ENCODE results near the gene EXOC3L2.

DNA sequence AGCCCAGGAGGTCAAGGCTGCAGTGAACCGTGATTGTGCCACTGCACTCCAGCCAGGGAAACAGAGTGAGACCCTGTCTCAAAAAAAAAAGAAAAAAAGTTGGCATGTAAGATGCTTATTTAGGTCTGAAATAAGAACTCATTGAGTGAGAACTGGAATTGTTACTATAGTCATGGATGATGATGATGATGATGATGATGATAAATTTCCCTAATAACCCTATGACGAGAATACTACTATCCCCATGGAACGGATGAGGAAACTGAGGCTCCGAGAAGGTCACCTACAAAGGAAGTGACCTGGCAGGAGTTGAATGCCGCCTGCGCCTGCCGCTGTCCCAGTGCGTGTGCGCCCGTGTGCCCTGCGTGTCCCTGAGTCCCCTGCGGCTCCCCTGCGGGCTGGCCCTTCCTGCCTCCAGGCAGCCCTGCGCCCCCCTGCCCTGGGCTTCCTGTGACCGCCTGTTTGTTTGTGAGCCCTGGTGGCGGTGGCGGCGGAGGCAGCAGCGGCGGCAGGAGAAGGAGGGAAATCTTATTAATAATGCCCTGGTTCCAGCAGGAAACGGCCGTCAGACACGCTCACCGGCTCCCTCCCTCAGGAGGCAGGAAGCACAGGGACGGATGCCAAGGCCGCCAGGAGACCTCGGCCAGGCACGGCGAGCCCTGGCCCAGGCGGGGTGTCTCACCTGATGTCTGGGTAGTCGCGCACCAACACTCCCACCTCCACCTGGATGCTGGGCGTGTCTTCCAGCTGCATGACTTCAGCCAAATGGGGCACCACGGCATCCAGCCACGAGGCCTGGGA, 29.6 kb downstream of the EXOC3L2 start:
- TF ChIP-seq CTCF (conservative IDR thresholded peaks at IDR 0.05 in 1 of 2, IDR thresholded peaks at IDR 0.05 in 1 of 2; ENCODE audit: extremely low read depth in 1 of 2, insufficient read depth in 1 of 2, low read depth in 1 of 2, low read length in 2 of 2) (no peak), EZH2 (IDR thresholded peaks at IDR 0.05; ENCODE audit: borderline replicate concordance, low read length) (no peak)
